HG02970 (cell line): Measurements from ENCODE around the gene GDPD5.

Experiments
- ATAC-seq: cut with Tn5 transposase; IDR thresholded peaks from one replicate; pipeline ENCODE4 v1.9.1; 2021; ENCODE audit warnings: mild to moderate bottlenecking, moderate library complexity, moderate number of reproducible peaks; ENCODE audit not compliant: unreplicated experiment, low FRiP score

Gene GDPD5

DNA sequence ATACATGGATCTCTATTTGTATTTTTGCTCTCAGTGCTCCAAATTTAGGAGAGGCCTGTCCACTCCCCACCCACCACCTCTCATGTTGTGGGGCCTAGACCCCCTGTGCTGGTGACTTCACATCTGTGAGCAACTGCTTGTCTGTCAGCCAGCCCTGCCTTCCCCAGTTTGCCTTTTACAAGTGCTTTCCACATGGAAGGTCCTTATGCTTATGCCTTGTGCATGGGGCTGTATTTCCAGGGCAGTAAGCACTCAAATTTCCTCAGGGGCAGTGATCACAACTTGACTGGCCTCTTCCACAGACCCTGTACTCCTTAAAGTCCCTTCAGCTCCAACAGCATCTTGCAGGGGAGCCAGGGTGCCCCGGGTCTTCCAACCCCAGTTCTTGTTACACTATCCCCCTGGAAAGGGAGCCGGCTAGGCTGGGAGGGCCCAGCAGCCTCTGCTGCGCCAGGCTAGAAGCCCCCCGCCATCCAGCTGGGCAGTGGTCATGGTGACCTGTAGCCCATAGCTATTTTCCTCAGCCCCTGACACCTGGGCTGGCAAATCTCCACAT, 29.9 kb downstream of the GDPD5 start:
- ATAC-seq, result no peak

DNA sequence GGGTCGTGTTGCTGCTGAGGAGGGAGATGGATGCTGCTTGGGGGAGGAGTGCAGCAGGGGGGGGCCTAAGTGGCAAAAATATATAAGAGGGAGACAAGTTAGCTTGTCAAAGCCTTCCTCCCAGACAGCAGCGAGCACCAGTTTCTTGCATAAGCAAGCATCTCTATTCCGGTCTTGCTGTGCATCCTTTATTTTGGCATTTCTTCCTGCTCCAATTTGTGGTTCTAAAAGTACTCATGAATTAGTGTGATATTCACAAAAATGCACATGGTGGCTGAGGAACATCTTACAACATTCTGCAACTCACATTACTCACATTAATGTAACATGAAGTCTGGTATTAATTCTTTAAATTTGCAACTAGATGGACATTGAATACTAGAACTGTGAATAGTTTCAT, 32.1 kb downstream of the GDPD5 start:
- ATAC-seq, result no peak

GRCh38 chr11:75492181-75492820, 33.4 kb downstream of the GDPD5 start:
- no peak for ATAC-seq

- no peak for ATAC-seq
These were observed 34.3 kb downstream of the GDPD5 start for GRCh38 chr11:75491465-75491864.

DNA sequence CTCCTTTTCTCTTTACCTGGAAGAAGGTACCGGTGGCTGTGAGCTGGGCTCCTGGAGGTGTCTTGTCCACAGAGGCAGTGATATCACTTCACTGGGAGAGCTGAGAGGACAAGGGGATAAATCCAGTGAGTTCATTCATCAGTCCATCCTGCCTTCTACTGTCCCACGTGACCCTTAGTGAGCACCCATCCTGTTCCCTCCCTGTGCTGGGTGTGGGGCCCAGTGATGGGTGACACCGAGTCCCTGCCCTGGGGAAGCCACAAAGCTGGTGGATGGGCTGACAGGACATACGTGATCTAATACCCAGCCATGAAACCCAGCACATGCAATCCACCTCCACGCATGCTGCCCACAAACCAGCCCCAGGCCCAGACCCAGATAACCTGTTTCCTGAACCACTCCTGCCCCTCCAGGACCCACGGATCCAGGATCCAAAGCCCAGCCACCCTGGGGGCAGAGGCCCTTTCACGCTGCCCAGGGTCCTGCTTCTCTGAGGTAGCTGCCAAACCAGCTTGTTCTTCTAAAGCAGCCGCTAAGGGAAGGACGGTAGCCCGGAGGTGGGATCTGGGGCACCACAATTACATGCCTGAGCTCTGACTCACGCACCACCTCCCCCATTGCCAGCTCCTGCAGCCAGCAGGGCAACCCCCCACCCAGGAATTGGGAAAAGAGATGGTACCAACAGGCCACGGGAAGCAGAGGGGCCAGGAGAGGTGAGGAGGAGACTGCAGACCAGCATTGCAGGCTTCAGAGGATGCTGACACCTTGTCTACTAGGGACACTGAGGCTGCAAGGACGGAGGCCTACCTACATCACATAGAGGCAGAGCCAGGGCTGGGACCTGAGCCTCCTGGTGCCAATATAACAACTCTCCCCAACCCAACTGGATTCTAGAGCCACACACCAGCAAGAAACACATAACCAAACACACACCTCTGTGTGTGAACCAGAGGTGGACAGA, 35.2 kb downstream of the GDPD5 start:
- ATAC-seq, result no peak

GRCh38 chr11:75487365-75487764, 38.4 kb downstream of the GDPD5 start:
- ATAC-seq, result no peak

DNA sequence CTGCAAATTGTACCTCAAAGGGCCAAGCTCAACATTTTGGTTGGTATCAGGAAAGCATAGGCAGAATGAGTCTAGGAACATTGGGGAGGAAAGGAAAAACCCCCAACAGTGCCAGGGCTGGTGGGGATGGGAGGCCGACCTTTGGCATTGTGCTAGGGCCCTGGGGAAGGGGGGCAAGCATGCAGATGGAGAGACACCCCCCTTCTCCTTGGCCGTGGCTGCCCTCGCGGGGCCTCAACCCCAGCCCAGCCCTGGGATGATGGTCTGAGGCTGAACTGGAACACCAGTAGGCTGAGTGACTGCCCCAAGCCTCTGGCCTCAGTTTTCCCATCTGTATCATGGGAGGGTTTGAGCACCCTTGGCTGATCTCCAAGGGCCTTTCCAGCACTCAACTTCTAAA, 40.0 kb downstream of the GDPD5 start:
- no peak for ATAC-seq

- ATAC-seq, result no peak
These were observed 42.7 kb downstream of the GDPD5 start for GRCh38 chr11:75482931-75483469.

DNA sequence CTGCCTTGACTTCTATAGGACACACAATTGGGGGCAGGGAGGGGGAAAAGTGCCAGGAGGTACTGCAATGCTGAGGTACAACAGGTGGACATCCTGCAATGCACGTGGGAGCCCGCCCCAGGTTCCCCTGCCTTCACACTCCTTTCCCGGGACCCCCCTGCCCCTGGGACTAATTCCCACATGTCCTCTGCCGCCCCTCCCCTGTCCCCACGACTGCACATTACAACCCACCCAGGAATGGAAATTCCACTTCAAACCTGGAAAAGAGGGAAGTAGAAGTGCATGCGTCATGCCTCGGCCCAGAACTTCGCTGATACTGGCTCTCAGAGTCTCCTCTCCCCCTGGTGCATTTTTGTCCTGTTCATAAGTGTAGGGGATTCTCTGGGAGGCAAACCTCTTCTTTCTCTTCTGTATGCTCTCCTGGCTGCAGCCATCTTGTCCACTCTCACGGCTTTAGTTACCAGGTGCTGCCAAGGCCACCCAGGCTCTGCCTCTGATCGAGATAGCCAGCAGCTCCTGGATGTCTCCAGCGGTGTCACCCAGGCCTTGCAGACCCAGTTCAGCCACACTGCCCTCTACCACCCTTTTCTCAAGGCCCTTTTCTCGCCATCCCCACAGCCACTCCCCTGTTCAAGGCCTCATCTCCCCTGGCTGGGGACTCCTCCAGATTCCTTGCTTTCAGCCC, 43.7 kb downstream of the GDPD5 start:
- no peak for ATAC-seq

DNA sequence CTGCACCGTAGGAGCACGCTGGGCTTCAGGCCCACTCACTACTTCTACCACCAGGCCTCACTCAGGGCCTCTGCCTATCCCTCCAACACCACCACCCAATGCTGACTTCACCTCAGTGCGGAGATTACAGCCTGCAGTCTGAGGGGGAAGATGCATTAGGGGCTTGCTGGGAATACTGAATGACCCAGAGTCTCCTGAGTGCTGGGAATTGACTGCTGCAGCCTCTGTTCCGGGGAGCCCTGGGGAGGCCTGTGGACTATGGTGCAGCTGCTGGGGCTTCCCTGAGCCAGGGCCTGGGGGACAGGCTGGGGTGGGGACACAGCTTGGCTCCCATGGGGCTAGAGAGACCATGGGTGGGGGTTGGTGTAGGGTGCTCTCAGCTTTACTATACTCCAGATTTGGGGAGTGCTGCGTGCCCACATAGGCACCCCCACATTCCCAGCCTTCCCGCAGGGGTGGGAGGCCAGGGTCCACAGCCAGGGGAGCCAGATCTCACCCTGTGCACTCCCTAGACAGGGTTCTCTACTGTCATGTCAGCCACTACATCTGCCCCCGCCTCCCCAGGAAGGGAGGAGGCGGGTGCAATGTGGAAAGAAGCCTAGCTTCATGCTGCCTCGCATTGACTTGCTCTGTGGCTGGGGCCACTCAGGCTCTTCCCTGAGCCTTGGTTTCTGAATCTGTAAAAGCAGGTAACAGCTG, 44.4 kb downstream of the GDPD5 start:
- no peak for ATAC-seq

DNA sequence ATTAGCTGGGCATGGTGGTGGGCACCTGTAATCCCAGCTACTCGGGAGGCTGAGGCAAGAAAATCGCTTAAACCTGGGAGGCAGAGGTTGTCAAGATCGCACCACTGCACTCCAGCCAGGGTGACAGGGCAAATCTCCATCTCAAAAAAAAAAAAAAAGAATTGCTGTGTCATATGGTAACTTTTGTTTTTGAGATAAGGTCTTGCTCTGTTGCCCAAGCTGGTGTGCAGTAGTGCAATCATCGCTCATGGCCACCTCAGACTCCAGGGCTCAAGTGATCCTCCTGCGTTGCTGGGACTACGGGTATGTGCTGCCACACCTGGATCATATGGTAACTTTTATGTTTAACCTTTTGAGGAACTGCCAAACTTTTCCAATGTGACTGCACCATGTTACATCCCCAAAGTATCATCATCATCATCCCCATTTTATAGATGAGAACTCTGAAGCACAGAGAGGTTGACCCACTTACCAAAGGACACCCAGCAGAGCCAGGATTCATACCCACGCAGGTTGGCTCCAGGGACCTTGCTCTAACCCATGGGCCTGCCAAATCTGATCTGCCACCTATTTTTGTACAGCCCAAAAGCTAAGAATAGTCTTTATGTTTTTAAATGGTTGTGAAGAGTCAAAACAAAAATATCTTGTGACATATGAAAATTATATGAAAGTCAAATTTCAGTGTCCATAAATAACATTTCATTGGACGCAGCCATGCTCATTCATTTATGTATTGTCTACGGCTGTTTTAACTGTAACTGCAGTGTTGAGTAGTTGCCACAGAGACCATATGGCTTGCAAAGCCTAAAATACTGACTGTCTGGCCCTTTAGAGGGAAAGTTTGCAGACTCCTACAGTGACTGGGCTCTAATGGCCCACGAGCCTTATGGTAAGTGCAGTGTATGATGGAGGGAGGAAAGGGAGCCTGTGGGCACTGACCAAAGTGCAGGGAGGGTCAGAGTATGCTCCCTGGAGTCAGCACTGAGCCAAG, 45.3 kb downstream of the GDPD5 start:
- ATAC-seq, result no peak

GRCh38 chr11:75479597-75480145, 46.1 kb downstream of the GDPD5 start:
- no peak for ATAC-seq

DNA sequence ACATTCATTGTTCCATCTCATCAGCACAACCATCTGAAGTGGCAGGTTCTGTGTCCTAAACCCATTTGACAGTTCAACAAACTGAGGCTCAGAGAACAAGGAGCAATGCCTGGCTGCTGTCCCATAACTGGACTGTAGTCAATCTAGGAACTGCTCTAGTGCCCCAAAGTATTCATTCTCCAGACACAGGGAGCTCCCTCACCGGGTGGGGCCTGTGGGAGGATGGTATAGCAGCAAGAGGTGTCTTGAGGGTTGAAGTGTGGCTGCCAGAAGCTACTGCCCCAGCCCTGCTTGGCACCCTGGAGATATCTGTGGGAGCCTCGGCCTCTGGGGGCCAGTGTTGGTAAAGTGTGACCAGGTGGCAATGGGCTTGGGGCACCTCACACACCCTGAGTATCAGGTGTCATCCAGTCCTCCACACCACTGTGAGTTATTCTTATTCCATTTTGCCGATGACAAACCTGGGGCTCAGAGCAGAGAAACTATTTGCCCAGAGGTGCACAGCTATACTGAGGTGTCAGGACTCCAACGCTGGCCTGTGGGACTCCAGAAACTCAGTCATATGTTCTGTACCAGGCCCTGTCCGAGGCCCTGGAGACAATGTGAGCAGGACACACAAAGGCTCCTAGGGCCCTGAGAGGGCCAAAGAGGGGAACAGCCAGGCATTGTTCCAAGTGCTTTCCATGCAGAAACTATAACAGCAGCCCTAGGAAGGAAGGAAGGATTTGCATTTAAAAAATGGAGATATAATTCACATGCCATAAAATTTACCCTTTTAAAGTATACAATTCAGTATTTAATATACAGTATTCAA, 46.8 kb downstream of the GDPD5 start:
- ATAC-seq, result no peak

- no peak for ATAC-seq
These were observed 48.2 kb downstream of the GDPD5 start for GRCh38 chr11:75477614-75477935.

- no peak for ATAC-seq
These were observed 48.8 kb downstream of the GDPD5 start for GRCh38 chr11:75476739-75477613.

DNA sequence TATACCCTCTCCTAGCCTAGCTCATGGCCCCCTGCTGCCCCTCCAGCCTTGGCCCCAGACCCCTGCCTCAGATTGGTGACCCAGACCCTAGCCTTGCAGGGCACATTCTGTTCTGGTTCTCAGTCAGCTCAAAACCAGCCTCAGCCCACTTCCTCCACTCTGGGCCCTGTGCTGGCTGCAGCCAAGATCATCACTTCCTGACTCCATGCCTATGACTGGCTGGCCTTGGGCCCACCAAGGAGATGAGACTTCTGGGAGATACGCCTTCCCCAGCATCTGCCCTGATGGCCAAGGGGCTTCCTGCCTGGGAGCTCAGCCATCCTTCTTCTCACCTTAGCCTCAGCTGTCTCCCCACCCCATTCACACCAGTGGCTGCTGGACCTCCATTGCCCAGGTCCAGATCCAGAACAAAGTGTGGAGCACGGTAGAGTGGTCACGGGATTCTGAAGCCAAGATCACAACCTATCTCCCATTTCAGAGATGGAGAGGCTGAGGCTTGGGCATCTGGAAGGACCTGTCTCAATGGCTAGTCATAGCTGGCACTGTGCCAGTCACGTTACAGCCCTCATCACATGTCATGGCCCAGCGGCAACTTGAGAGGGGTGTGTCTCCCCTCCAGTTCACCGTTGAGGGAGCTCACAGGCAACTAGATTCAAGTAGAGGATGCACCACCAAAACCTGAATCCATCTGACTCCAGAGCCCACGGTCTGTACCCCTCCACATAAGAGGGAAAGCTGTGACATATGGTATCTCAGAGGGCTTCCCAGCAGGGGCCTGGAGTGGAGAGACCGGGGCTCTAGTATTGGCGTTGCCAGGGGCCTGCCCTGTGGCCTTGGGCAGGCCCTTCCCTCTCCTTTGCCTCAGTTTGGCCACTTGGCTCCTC, 49.7 kb downstream of the GDPD5 start:
- no peak for ATAC-seq
